GF-D8 (cell line): ENCODE results near the gene ZKSCAN7.
"Not testable (repeated sequence)": the region's sequence is repeated elsewhere in the genome, so short reads cannot be mapped to it uniquely, and the experiment has no call there.

Source experiments
- DNase-seq: peaks from one replicate; lab custom pipeline; 2025; lab: John Stamatoyannopoulos, UW

ZKSCAN7 gene

DNA sequence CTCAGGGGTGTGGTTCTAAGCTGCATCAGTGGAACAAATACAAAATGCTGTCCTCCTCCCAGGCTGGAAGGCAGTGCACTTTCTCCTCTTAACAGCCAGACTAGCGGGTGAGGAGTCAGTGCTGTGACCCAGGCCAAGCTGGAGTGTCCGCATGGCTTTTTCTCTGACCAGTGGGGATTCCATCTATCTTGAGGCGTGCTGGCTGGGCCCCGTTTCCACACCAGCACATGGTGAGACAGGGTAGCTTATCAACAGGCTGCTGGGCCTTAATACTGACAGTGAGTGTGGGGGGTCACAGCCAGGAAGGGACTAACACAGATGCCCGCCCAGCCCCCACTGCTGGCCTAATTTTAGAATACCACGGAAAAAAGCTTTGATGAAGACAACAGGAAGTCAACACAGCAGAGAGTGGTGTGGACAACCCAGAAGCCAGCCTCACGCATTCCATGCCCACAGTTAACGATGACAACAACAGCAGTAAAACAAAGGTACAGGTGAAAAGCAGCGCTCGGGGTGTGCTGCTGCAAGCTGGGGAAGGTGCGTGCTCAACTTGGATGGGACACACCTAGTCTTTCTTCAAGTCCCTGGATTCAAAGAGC lies 22.5 kb downstream of the ZKSCAN7 start:
- DNase-seq: not testable (repeated sequence)

DNA sequence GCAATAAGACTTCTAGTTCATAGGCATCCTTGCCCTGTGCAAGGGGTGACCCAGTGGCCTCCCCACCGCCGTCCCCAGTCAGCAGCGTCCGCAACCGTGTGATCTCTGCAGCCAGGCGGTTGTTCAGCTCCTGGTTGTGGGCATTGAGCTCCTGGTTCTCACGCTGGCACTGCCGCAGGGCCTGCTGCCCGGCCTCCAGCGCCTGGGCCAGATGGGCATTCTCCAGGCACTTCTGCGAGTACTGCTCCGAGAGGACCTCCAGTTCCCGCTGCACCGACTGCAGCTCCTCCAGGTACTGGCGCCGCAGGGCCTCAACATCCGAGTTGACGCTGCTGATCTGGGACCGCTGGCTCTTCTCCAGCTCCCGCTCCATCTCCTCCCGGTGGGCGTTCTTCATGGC lies 23.3 kb downstream of the ZKSCAN7 start:
- not testable (repeated sequence) for DNase-seq

- DNase-seq: not testable (repeated sequence)
Measured at GRCh38 chr3:44578924-44579515, 24.0 kb downstream of the ZKSCAN7 start.

DNA sequence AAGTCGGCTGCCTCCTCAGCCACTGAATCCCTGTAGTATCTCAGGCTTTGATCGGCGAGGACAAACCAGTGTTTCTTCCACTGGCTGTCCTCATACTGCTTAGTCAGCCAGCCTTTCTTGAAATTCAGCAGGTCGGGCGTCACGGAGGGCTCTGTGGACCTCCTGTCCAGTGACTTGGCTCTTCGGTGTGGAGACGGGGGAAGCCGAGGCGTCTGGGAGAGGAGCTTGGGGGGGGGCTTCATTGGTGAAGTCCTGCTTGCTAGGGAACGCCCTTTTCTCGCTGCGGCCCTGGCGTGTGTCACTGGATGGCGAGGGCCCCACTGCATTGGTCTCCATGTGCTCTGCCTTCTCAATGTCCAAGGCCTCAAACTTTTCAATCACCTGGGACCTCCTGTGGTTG lies 24.8 kb downstream of the ZKSCAN7 start:
- DNase-seq: not testable (repeated sequence)

DNA sequence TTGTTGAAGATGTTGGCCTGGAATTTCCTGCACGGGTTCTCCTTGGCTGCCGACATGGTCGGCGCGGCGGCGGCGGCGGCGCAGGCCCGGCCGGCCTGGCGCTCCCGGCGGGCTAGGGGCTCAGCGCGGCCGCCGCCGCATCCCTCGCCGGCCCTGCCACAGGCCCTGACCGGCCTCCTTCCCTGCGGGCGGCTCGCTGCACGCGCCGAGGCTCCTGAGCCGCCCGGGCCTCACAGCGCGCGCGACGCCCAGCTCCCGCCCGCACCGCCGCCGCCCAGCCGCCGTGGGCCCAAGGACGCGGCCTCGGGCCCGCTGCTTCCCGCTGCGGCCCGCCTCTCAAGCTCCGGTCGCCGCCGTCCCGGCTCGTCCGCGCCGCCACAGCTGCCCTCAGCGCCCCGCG lies 26.0 kb downstream of the ZKSCAN7 start:
- not testable (repeated sequence) for DNase-seq

DNA sequence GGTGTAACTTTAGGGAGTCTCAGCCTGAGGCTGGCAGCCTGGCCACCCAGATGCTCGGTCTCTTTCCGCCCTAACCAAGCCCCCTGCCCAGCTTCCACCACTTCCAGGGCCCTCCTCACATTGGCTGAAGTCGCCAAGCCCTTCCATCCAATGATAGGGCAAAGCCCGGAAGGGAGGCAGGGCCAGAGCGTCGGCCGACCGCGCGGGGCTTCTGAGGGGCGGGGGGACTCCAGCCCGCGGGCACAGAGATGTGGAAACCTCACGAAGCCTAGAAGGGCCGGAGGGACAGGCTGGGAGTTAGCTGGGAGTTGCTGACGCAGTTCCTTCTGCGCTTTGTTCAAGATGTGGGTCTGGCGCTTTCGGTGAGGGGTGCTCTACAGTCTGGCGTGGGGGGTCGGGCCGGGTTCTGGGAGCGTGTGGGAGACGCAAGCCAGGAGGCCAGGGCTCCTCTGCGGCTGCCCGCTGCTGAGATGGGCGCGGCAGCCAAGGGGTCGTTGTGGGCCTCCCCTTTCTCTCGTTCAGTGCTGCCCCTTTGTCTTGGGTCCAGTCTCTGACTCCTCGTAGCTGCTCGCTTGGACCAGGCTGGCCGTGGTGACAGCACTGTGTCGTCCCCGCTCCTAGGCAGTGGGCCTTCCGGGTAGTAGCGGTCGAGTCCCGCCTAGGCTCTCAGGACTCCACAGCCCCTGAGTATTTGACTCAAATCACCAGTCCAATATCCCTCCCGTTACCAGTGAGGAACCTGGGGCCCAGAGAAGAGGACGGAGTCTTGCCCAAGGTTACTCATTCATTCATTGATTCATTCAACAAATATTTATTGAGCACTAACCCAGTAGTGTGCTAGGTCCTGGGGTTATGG lies 29.9 kb downstream of the ZKSCAN7 start, which contains the start of gene ZNF660:
Gene ZNF660 (plus strand): TSS at position 319 of the 856 bp plus-strand sequence. CDS start 9,230 bp downstream, outside the sequence.
- no peak for DNase-seq

DNA sequence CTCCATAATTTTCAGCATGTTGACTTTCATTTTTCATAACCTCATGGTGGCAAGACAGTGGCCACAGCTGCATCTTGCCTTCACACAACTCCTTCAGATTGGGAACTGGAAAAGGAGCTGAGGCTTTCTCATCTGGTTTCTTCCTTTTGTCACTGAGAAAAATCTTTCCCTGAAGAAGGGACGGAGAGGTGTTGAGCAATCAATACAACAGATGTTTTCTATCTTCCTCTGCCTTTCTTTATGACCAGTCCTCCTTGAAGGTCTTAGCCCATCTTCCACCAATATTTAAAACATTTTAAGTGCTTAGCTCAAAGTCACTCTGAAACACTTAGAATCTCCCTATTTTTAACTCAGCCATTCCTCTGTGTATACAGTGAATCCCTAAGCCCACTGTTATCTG lies 41.6 kb downstream of the ZKSCAN7 start:
- DNase-seq: no peak

- DNase-seq: no peak
Measured at GRCh38 chr3:44601749-44602148, 46.8 kb downstream of the ZKSCAN7 start.

DNA sequence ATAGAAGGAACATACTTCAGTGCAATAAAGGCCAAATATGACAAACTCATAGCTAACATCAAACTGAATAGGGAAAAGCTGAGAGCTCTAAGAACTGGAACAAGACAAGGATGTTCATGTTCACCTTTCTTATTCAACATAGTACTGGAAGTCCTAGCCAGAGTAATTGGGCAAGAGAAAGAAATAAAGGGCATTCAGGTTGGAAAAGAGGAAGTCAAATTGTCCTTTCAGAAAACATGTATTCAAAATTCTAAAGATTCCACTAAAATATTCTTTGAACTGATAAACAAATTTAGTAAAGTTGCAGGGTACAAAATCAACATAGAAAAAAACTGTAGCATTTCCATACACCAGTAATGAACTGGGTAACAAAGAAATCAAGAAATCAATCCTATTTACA lies 57.7 kb downstream of the ZKSCAN7 start:
- no peak for DNase-seq
